ENCODE measurements around the gene FAM209B.
"Not testable (repeated sequence)": the region's sequence is repeated elsewhere in the genome, so short reads cannot be mapped to it uniquely, and the experiment has no call there.

Gene FAM209B

GRCh38 chr20:56518721-56519398 lies 14.2 kb upstream of the FAM209B start:
- no peak for TF ChIP-seq ZNF274 (IDR thresholded peaks at IDR 0.05; ENCODE audit: low read depth, low read length)
- no peak overlapping the region for H3K4me3 ChIP-seq (ENCODE audit: low read length)

- no peak overlapping the region for H3K4me3 ChIP-seq (ENCODE audit: low read length)
Observed at GRCh38 chr20:56519551-56519950, 13.5 kb upstream of the FAM209B start.

DNA sequence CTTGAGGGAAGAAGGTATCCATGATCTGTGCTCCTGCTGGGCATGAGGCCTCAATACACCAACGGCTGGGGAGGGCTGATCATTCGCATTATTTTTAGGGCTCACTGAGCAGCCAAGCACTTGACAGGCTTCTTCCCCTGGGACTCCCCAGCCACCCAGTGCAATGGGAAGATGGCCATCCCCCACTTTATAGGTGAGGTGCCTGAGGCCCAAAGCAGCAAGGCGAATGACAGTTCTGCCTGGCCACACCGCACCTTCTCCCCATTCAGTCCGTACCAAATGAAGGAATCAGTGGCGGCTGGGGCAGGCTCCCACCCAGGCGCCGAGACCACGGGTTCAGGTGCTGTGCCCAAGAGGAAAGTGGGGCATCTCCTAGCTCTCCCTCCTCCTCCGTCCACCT lies 12.9 kb upstream of the FAM209B start:
- no peak overlapping the region for H3K4me3 ChIP-seq (ENCODE audit: low read length)
- TF ChIP-seq ZNF274 (IDR thresholded peaks at IDR 0.05; ENCODE audit: low read depth, low read length) = no peak

More at GRCh38 chr20:56519551-56519950, 13.5 kb upstream of the FAM209B start:
- no peak for TF ChIP-seq ZNF274 (IDR thresholded peaks at IDR 0.05; ENCODE audit: low read depth, low read length)

DNA sequence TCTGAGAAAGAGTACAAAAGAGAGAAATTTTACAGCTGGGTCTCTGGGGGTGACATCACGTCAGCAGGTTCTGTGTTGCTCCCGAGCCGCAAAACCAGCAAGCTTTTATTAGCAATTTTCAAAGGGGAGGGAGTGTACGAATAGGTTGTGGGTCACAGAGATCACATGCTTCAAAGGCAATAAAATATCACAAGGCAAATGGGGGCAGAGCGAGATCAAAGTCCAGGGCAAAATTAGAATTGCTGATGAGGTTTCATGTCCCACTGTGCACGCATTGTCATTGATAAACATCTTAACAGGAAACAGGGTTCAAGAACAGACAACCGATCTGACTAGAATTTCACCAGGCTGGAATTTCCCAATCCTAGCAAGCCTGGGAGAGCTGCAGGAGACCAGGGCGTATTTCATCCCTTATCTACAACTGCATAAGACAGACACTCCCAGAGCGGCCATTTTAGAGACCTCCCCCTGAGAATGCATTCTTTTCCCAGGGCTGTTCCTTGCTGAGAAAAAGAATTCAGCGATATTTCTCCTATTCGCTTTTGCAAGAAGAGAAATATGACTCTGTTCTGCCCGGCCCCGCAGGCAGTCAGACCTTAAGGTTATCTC lies 12.2 kb upstream of the FAM209B start:
- not testable (repeated sequence) for H3K4me3 ChIP-seq (ENCODE audit: low read length)

DNA sequence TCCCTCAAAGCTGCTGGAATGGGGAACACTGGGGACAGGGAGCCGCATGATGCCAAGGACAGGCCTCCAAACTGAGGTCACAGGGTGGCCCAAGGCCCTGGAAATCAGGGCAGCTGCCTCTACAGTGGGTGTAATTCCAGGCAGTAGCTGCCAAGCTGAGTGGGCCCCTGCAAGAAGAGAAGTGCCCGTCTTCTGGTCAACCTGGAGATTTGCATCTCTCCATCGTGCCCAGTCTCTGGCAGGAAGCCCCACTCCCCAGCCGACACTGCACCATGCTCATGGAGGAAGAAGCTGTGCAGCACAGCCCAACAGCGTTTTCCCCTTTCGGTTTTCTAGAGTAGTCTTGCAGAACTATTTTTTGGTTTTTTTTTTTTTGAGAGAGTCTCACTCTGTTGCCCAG lies 10.7 kb upstream of the FAM209B start:
- TF ChIP-seq ZNF274 (IDR thresholded peaks at IDR 0.05; ENCODE audit: low read depth, low read length) = no peak
- H3K4me3 ChIP-seq (ENCODE audit: low read length) = no peak overlapping the region

- H3K4me3 ChIP-seq (ENCODE audit: low read length) = not testable (repeated sequence)
Observed at GRCh38 chr20:56524444-56524843, 8.6 kb upstream of the FAM209B start, which contains the start of gene FAM209A. FAM209A (plus strand) TSS chr20:56524744; CDS start chr20:56524809, 65 bp downstream.

- TF ChIP-seq ZNF274 (IDR thresholded peaks at IDR 0.05; ENCODE audit: low read depth, low read length) = no peak
- H3K4me3 ChIP-seq (ENCODE audit: low read length) = no peak overlapping the region
Observed at GRCh38 chr20:56527521-56527920, 5.5 kb upstream of the FAM209B start.

- TF ChIP-seq ZNF274 (IDR thresholded peaks at IDR 0.05; ENCODE audit: low read depth, low read length) = no peak
- H3K4me3 ChIP-seq (ENCODE audit: low read length) = no peak overlapping the region
Observed at GRCh38 chr20:56537997-56538396, 5.0 kb downstream of the FAM209B start.

- no peak for TF ChIP-seq ZNF274 (IDR thresholded peaks at IDR 0.05; ENCODE audit: low read depth, low read length)
- no peak overlapping the region for H3K4me3 ChIP-seq (ENCODE audit: low read length)
Observed at GRCh38 chr20:56540415-56540814, 7.4 kb downstream of the FAM209B start.

GRCh38 chr20:56542489-56543030 lies 9.5 kb downstream of the FAM209B start:
- no peak for TF ChIP-seq ZNF274 (IDR thresholded peaks at IDR 0.05; ENCODE audit: low read depth, low read length)
- no peak overlapping the region for H3K4me3 ChIP-seq (ENCODE audit: low read length)

GRCh38 chr20:56551571-56551970 lies 18.5 kb downstream of the FAM209B start:
- no peak overlapping the region for H3K4me3 ChIP-seq (ENCODE audit: low read length)
- no peak for TF ChIP-seq ZNF274 (IDR thresholded peaks at IDR 0.05; ENCODE audit: low read depth, low read length)

DNA sequence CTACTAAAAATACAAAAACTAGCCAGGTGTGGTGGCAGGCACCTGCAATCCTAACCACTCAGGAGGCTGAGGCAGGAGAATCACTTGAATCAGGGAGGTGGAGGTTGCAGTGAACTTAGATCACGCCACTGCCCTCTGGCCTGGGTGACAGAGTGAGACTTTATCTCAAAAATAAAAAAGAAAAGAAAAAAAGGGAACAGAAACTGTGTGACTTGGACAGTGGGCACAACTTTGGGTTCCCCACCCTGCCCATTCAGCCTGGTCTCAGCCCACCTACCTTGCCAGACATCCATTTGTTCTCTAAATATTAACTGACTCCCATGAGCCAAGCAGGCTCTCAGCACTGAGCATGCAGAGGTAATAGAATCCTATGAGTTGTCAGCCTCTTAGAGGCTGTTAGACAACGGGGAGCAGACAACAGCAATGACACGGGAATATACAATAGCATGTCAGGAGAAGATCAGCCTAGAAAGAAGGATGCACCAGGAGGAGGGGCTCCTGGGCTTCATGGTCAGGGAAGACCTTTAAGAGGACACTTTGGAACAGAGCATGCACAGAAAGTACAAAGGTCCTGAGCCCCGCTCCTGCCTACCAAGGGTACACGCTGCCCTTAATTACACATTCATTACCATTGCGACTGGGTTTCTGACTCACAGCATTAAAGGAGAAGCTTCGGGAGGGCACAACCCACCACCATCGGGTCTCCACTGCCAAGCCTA lies 20.0 kb downstream of the FAM209B start:
- no peak overlapping the region for H3K4me3 ChIP-seq (ENCODE audit: low read length)
- TF ChIP-seq ZNF274 (IDR thresholded peaks at IDR 0.05; ENCODE audit: low read depth, low read length) = no peak

- no peak for TF ChIP-seq ZNF274 (IDR thresholded peaks at IDR 0.05; ENCODE audit: low read depth, low read length)
- H3K4me3 ChIP-seq (ENCODE audit: low read length) = no peak overlapping the region; the same call in 1 of the 2 replicates
Observed at GRCh38 chr20:56554869-56555268, 21.8 kb downstream of the FAM209B start.

GRCh38 chr20:56558968-56559367 lies 25.9 kb downstream of the FAM209B start:
- H3K4me3 ChIP-seq (ENCODE audit: low read length) = no peak overlapping the region
- no peak for TF ChIP-seq ZNF274 (IDR thresholded peaks at IDR 0.05; ENCODE audit: low read depth, low read length)

- H3K4me3 ChIP-seq (ENCODE audit: low read length) = not testable (repeated sequence)
Observed at GRCh38 chr20:56564526-56564925, 31.5 kb downstream of the FAM209B start.
